ENCODE data around the gene SHOX. TPM values are rescaled to one million over a fixed set of nuclear protein-coding genes. Genes with fewer than 3 reads are reported as not detected.

SHOX gene
- not detected in 2 replicates for total RNA-seq
- long read RNA-seq: 0 reads

- Mint-ChIP-seq H3K4me3 (ENCODE audit: low read depth) (no peak within 1 kb of the TSS), H3K36me3 (ENCODE audit: insufficient read depth) (no peaks in the 10 kb centered on the region), H3K9me3 (ENCODE audit: low read depth) (no peaks in the 10 kb centered on the region)
Measured at GRCh38 chrX:630612-631496, at the start of gene SHOX. SHOX (plus strand) TSS chrX:630791; CDS start chrX:630898, 107 bp downstream.

GRCh38 chrX:581066-581465, 49.5 kb upstream of the SHOX start:
- H3K36me3 Mint-ChIP-seq (ENCODE audit: insufficient read depth): peaks cover 2% of the 10 kb centered on the region

More at GRCh38 chrX:630612-631496, at the start of gene SHOX:
- Mint-ChIP-seq H3K27ac (no peak within 1 kb of the TSS), H3K27me3 (peaks cover 87% of the 10 kb centered on the region), H3K4me1 (ENCODE audit: low read depth) (no peaks in the 10 kb centered on the region)
- no peak for TF ChIP-seq CTCF (IDR thresholded peaks at IDR 0.05; ENCODE audit: unreplicated experiment)
- no peak for DNase-seq (ENCODE audit: low spot score, unreplicated experiment)

DNA sequence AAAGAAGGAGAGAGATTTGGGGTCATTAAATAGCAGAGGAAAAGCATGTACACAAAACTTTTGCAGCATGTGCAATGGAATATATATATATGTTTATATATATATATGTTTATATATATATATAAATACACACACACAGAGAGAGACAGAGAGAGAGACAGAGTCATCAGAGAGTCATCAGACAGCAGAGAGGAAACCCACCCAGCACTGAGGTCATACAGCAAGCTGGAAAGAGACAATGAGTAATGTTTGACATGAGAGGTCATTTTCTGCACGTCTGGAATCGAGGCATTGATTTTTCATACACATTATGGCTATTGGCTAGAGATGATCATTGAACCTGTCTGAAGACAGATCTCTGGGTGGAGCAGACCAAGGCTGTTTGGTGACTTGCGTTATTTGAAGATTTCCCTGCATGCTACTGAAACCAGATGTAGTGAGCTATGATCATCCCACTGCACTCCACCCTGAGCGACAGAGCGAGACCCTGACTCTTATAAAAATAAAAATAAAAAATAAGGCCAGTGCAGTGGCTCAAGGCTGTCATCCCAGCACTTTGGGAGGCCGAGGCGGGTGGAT, 48.8 kb upstream of the SHOX start:
- peaks cover 38% of the 10 kb centered on the region for H3K9me3 Mint-ChIP-seq (ENCODE audit: low read depth)
- H3K4me3 Mint-ChIP-seq (ENCODE audit: low read depth): no peak overlapping the region
- H3K4me1 Mint-ChIP-seq (ENCODE audit: low read depth): no peaks in the 10 kb centered on the region
- H3K36me3 Mint-ChIP-seq (ENCODE audit: insufficient read depth): peaks cover 2% of the 10 kb centered on the region
- no peak overlapping the region for H3K27ac Mint-ChIP-seq
- no peak for TF ChIP-seq CTCF (IDR thresholded peaks at IDR 0.05; ENCODE audit: unreplicated experiment)
- H3K27me3 Mint-ChIP-seq: peaks cover 27% of the 10 kb centered on the region
- no peak for DNase-seq (ENCODE audit: low spot score, unreplicated experiment)

More at GRCh38 chrX:581066-581465, 49.5 kb upstream of the SHOX start:
- DNase-seq (ENCODE audit: low spot score, unreplicated experiment): no peak
- H3K27ac Mint-ChIP-seq: peak overlapping the region; percentile 65
- H3K27me3 Mint-ChIP-seq: peaks cover 25% of the 10 kb centered on the region
- TF ChIP-seq CTCF (IDR thresholded peaks at IDR 0.05; ENCODE audit: unreplicated experiment): no peak
- H3K4me1 Mint-ChIP-seq (ENCODE audit: low read depth): no peaks in the 10 kb centered on the region
- H3K4me3 Mint-ChIP-seq (ENCODE audit: low read depth): no peak overlapping the region
- H3K9me3 Mint-ChIP-seq (ENCODE audit: low read depth): peaks cover 42% of the 10 kb centered on the region

- DNase-seq (ENCODE audit: low spot score, unreplicated experiment): no peak
- Mint-ChIP-seq H3K4me3 (ENCODE audit: low read depth) (no peak overlapping the region), H3K27ac (no peak overlapping the region), H3K36me3 (ENCODE audit: insufficient read depth) (no peaks in the 10 kb centered on the region), H3K27me3 (peaks cover 31% of the 10 kb centered on the region), H3K9me3 (ENCODE audit: low read depth) (peaks cover 15% of the 10 kb centered on the region), H3K4me1 (ENCODE audit: low read depth) (no peaks in the 10 kb centered on the region)
- TF ChIP-seq CTCF (IDR thresholded peaks at IDR 0.05; ENCODE audit: unreplicated experiment): no peak
Measured at GRCh38 chrX:584572-584971, 46.0 kb upstream of the SHOX start.

- no peak overlapping the region for H3K27ac Mint-ChIP-seq
- H3K9me3 Mint-ChIP-seq (ENCODE audit: low read depth): peaks cover 12% of the 10 kb centered on the region
- no peak for DNase-seq (ENCODE audit: low spot score, unreplicated experiment)
- no peaks in the 10 kb centered on the region for H3K4me1 Mint-ChIP-seq (ENCODE audit: low read depth)
- no peak for TF ChIP-seq CTCF (IDR thresholded peaks at IDR 0.05; ENCODE audit: unreplicated experiment)
- H3K27me3 Mint-ChIP-seq: peaks cover 38% of the 10 kb centered on the region
- no peaks in the 10 kb centered on the region for H3K36me3 Mint-ChIP-seq (ENCODE audit: insufficient read depth)
- no peak overlapping the region for H3K4me3 Mint-ChIP-seq (ENCODE audit: low read depth)
Measured at GRCh38 chrX:585115-585808, 45.3 kb upstream of the SHOX start.

Data from progenitor cell of endocrine pancreas (in vitro differentiated cells).